COLO829 (cell line): ENCODE data around the gene PHLDB2.
A peak's percentile ranks its signal among the peaks of the same experiment; 100 is the strongest.

Experiments
- DNase-seq: peaks from one replicate; pipeline ENCODE4 v3.0.0; 2012; ENCODE audit warnings: low spot score

The PHLDB2 gene

DNA sequence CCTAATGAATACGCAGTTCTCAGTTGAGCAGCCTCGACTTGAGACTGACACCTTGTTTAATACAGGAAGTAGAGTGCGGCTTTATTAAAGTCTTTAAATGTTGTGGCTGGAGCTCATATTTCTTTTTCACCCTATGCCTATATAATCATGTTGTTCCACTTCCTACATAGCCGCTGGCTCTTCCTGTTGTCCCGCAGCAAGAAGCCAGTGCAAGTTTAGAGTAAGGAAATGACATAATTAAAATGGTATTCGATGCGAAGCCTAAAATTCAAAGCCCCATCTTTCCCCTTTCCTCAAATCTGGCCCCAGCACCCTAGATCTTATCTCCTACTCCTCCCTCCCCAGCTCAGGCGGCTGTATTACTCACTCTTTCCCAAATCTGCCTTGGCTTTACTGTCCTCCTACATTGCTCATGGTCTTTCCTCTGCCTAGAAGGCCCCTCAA, 7.5 kb upstream of the PHLDB2 start:
- DNase-seq, result peak; percentile 64

- no peak for DNase-seq
Observed at GRCh38 chr3:111852540-111852939, 6.5 kb upstream of the PHLDB2 start.

DNA sequence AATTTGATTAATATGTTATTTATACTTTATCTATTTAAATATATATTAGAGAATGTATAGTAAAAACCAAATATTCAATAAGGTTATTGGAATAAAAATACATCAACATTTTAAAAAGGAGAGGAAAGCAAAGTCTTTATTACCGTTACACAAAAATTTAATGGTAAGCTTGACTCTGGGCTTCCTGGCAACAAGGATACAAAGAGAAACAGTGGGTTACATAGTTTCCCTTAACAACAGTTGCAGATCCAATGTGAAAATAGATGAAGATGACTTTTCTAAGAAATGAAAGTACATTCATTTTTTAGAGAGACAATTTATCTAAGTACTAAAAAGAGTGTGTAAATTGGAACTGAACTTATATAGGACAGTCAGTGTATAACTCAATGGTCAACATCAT, 6.0 kb upstream of the PHLDB2 start:
- DNase-seq, result no peak

DNA sequence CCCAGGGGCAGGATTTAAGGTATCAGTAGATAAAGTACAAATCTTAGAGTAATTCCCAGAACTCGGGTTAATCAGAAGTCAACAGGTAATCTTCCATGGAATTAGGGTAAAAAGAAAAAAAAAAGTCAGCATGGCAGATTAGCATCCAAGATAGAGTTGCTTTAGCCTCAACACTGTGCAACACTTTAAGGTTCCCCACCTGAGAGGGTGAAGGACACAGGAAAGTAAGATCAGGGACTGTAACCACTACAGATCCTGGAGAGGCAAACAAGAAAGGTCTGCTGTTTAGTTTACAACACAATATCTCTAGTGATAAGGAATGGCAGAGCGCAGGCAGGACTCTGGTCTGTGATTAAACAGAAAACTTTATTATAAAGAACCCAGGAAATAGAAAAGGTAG, 4.1 kb upstream of the PHLDB2 start:
- no peak for DNase-seq

DNA sequence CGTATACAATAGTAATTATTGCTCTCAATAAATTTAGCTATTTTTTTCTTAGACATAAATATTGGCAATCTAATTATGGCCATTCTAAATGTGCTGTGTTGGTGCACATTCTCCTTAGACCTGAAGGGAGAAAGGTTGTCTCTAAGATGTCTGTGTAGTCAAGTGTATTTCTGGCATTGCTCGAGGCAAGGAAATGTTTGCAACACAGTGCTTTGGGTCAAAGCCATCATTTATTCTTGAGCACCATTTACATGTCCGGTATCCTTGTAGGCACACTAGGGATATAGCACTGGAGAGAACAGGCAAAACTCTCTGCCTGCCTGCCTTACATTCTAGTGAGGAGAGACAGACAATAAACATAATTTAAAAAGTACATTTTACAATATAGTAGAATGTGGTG, 2.6 kb upstream of the PHLDB2 start:
- no peak for DNase-seq

GRCh38 chr3:111857474-111857873, 1.6 kb upstream of the PHLDB2 start:
- DNase-seq, result no peak

DNA sequence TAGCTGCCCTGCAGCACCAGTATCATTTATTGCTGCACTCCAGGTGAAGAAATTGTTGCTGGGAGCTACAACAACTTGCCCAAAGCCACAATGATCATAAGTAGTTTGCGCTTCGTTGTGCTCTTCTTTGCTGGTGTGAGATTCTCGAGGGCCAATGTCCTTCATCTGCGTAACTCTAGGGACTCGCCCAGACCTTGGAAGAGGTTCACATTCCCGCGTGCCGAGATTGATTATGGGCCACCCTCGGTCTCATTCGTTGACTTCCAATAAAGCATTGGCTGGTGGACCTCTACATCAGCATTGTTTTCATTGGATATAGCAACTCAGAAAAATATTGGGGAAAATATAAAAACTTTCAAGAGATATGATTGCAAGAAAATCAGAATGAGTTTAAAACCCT, 423 bp upstream of the PHLDB2 start:
- DNase-seq, result no peak

- DNase-seq, result peak; percentile 54
Observed at GRCh38 chr3:111859974-111860859, 1.2 kb downstream of the PHLDB2 start.

GRCh38 chr3:111861391-111861790, 2.3 kb downstream of the PHLDB2 start:
- no peak for DNase-seq

DNA sequence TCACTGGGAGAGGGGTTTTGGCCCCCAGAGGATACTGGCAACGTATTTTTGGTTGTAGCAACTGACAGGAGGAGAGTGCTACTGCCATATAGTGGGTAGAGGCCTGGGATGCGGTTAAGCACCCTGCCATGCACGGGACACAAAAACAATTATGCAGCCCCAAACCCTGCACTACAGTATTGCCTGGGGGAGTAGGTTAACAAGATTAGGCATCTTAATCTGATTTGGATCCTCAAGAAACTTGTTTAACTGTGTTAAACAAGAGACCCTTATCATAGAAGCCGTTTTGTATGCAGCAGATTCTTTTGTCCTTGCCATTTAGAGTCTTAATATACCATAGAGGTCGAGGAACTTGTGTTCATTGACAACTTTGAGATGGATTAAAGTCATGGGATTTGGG, 3.4 kb downstream of the PHLDB2 start:
- DNase-seq, result no peak

- no peak for DNase-seq
Observed at GRCh38 chr3:111862974-111863373, 3.9 kb downstream of the PHLDB2 start.

DNA sequence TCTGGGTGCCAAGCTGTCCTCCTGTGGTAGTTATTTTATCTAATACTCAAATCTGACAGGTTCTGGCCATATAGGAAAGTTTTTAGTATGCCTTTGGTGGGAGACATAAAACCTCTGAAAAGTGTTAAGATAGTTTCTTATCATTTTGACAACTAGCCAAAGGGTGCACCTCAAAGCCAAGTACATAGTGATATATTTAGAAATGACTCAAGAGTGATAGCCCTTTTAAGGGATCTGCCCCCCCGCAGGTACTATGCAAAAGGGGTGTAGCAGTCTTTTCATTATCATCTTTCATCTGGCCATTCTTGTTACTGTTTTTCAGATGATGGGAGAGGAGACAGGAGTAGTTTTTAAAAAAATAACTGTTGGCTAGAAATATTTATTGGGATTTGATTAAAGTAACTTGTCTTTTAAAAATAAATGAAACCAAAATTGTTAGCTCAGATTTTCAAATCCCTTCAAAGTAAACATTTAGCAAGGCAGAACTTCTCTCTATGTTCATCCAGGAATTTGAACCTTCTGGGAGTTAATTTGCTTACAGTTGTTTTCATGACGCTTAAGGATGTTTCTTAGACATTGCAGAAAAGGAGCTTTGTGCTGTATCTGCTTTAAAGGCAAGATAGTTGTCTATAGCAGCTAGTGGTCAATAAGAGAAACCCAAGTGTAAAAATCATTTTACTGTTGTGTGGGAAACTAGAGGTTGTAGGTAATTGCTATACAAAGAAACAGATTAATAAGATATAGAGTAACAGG, 5.1 kb downstream of the PHLDB2 start:
- no peak for DNase-seq

DNA sequence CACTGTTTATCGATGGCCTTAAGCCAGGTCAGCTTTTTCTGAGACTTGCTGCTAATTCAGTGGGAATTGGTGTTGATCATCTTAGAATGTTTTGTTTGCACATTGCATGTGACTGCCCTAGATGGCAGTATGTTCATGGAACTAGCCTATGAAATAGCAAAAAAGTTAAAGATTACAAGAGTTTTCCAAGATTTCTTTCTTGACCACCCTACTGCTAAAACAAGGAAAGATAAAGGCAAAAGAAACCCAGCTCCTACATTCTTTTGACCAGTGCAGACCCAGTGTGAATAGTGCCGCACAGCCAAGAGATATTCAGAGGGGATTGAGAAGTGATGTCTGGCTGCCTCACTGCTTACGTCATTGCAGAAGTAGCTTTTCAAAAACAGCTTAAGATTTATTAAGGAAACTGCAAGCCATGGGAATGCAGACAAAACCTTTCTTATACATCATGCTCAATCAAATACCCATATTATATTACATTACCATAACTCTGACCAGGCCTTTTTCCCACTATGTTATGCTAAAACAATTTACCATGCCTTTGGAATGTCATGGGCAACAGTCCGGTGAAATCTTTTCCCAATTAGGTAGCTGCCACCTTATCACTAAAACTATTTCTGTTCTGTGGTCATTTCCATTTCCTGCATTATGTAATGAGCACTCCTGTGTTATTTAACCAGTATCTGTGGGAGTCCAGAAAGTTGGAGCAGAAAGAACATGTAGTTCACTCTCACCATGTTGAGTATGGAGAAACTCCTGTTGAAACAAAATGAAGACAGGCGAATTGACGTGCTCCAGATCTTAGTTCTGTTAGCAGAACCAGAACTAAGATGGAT, 6.0 kb downstream of the PHLDB2 start:
- DNase-seq, result no peak

DNA sequence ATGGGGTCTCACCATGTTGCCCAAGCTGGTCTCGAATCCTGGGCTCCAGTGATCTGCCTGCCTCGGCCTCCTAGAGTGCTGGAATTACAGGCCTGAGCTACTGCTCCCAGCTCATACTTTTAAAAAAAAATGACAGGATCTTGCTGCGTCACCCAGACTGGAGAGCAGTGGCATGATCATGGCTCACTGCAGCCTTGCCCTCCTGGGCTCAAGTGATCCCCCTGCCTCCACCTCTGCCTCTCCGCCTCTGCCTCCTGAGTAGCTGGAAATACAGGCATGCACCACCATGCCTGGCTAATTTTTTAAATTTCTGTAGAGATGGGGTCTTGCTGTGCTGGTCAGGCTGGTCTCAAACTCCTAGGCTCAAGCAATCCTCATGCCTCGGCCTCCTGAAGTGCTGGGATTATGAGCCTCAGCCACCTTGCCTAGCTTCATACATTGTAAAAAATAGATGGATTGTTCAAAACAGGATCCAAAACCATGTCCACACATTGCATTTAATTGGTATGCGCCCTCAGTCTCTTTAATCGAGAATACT, 8.9 kb downstream of the PHLDB2 start:
- DNase-seq, result no peak

- DNase-seq, result no peak
Observed at GRCh38 chr3:111870620-111871019, 11.6 kb downstream of the PHLDB2 start.

DNA sequence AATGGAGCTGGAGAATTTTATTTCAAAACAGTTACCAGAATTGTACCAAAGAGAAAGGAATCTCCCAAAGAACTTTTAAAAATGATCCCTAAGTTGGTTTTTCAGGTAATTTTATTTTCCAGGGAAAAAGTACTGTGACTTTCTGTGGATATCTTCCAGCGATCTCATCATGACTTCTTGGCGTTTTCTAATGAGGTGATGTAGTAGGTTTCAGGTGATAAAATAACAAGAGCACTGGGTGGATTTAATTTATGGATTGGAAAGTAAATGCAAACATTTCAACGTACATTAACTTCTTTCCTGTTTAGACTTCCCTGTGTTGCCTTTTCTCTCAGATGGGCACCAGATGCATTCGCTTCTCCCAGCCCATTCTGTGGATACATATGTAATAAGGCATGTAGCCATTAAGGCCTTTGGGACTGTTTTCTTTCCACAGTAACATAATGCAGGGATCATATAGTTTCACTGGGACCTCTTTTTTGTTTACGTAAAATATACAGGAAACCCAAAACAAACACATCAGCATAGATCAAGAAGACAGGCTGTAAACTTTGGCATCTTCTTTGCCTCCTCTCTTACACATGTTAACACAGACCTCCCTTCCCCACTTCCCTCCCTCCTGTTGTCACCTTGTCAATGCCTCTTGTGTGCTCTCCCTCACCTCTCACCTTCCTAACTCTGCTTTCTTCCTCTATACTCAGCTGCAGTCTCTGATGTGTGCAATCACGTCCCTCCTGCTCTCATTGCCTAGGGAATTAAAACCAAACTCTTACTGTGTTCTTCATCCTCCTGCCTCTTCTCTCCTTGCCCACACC, 13.0 kb downstream of the PHLDB2 start:
- no peak for DNase-seq

GRCh38 chr3:111872979-111873378, 13.9 kb downstream of the PHLDB2 start:
- DNase-seq, result no peak

- no peak for DNase-seq
Observed at GRCh38 chr3:111874177-111874820, 15.2 kb downstream of the PHLDB2 start.

GRCh38 chr3:111881480-111881879, 22.4 kb downstream of the PHLDB2 start:
- no peak for DNase-seq

- DNase-seq, result no peak
Observed at GRCh38 chr3:111882194-111882593, 23.1 kb downstream of the PHLDB2 start.

DNA sequence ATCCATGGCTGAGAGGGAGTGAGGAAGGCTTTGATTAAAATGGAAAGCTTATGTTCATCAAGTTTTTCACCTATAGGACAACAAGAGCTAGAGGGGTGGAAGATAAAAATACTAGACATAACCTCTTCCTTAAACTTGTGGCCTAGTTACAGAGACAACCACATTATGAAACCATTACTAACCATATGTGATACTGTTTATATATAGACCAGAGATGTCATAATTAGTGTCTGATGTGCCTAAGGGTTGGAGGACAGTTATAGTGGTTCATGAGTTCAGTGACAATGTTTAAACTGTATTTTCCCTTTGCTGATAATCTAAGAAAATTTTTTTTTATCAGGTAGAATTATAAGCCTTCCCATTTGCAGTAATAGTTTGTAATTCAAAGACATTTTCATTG, 23.7 kb downstream of the PHLDB2 start:
- no peak for DNase-seq
